Chondrocyte (in vitro differentiated cells): ENCODE data around the gene TNRC6C. TPM values are rescaled to one million over a fixed set of nuclear protein-coding genes. Genes with fewer than 3 reads are reported as not detected.

Experiments used
- DNase-seq: peaks from one replicate; pipeline ENCODE4 v3.0.0; 2021; ENCODE audit warnings: mixed read lengths, low spot score
- H3K27ac Mint-ChIP-seq: one replicate; pipeline ENCODE4 v1.8.0; 2021; ENCODE audit warnings: mild to moderate bottlenecking, moderate library complexity, mixed read lengths; ENCODE audit not compliant: unreplicated experiment
- H3K27me3 Mint-ChIP-seq: 2 replicates; pipeline ENCODE4 v1.8.0; 2021; ENCODE audit warnings: low read depth, mixed read lengths
- H3K36me3 Mint-ChIP-seq: 2 replicates; pipeline ENCODE4 v1.8.0; 2021; ENCODE audit warnings: low read depth, mixed read lengths
- H3K4me1 Mint-ChIP-seq: 2 replicates; pipeline ENCODE4 v1.8.0; 2021; ENCODE audit warnings: low read depth, mild to moderate bottlenecking, mixed read lengths
- H3K4me3 Mint-ChIP-seq: one replicate; pipeline ENCODE4 v1.8.0; 2021; ENCODE audit warnings: mild to moderate bottlenecking, moderate library complexity, mixed read lengths; ENCODE audit not compliant: unreplicated experiment
- H3K9me3 Mint-ChIP-seq: 2 replicates; pipeline ENCODE4 v1.8.0; 2021; ENCODE audit warnings: low read depth, mixed read lengths
- CTCF ChIP-seq: fragments of 200-600 bp; sonication (generic); IDR thresholded peaks from 2 replicates; pipeline ENCODE4 v1.5.0; 2021; ENCODE audit warnings: antibody characterized with exemption, mild to moderate bottlenecking, moderate library complexity
- total RNA-seq: library from RNA; stranded (reverse); gene quantifications from 3 replicates; pipeline ENCODE4 v1.2.1, GENCODE V29; 2021

The TNRC6C gene
- total RNA-seq, 1 donor from 2014 or later: 19.8 TPM

DNA sequence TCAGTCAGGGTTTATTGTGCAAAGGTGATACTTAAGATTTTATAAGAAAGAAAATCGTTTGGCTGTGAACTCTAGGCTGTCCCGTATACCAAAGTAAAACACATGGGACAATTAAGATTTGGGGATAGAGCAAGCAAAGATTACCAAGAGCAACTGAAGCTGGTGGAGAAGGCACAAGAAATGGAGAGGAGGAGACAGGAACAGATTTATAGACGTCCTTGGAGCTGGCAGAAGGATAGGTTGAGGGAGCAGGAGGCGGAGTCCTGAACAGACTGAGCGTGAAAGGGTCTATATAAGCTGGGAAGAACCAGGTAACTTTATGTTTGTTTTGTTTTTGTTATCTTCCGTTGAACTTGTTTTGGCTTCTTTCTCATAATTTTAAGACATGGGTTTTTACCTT, 3.8 kb downstream of the TNRC6C start:
- no peaks in the 10 kb centered on the region for H3K9me3 Mint-ChIP-seq
- H3K36me3 Mint-ChIP-seq: no peaks in the 10 kb centered on the region
- DNase-seq: no peak
- no peak overlapping the region for H3K4me3 Mint-ChIP-seq
- peaks cover 3% of the 10 kb centered on the region for H3K27me3 Mint-ChIP-seq
- H3K4me1 Mint-ChIP-seq: peaks cover 51% of the 10 kb centered on the region
- no peak for TF ChIP-seq CTCF
- no peak overlapping the region for H3K27ac Mint-ChIP-seq

GRCh38 chr17:77963441-77963840, 4.9 kb downstream of the TNRC6C start:
- peak overlapping the region; percentile 52 for H3K27ac Mint-ChIP-seq
- H3K4me1 Mint-ChIP-seq: peaks cover 47% of the 10 kb centered on the region
- H3K9me3 Mint-ChIP-seq: no peaks in the 10 kb centered on the region
- H3K4me3 Mint-ChIP-seq: no peak overlapping the region
- no peaks in the 10 kb centered on the region for H3K27me3 Mint-ChIP-seq
- H3K36me3 Mint-ChIP-seq: no peaks in the 10 kb centered on the region
- no peak for TF ChIP-seq CTCF
- DNase-seq: no peak

DNA sequence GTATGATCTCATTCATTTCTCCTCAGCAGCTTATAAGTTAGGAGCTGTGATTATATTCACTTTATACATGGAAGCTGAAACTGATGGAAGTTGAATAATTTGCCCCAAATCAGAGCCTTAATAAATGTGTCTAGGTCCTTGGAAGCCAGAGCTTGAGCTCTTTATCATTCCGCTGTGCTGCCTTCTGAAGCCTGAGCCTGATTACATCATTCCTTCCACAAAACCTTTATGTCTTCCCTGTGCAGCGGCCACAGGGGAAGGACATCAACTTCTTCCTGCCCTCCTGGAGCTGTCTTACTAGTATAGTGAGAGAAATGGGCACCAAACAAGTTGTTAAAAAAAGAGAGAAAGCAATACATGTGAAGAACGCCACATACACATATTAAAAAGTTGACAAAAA, 6.8 kb downstream of the TNRC6C start:
- no peak for DNase-seq
- no peak for TF ChIP-seq CTCF
- no peaks in the 10 kb centered on the region for H3K27me3 Mint-ChIP-seq
- no peaks in the 10 kb centered on the region for H3K9me3 Mint-ChIP-seq
- no peaks in the 10 kb centered on the region for H3K36me3 Mint-ChIP-seq
- no peak overlapping the region for H3K4me3 Mint-ChIP-seq
- H3K27ac Mint-ChIP-seq: no peak overlapping the region
- peaks cover 37% of the 10 kb centered on the region for H3K4me1 Mint-ChIP-seq

DNA sequence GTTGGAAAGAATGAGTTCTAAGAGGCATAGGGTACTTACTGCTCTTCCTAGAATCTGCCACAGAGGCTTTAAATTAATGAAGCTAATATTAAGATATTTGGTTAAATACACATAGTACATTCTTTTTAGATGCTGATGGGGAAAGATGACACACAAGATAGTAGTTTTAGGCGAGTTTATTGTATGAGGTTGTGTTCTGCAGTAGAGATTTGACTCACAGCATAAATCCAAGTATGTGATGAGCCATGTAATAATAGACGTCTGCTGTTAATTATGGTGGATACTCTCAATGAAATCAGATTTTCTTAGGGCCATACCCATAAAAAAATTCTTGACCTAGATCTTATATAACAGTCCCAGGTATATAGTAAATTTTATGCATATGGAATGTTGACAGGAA, 8.0 kb downstream of the TNRC6C start:
- no peaks in the 10 kb centered on the region for H3K27me3 Mint-ChIP-seq
- H3K36me3 Mint-ChIP-seq: no peaks in the 10 kb centered on the region
- DNase-seq: no peak
- peaks cover 32% of the 10 kb centered on the region for H3K4me1 Mint-ChIP-seq
- TF ChIP-seq CTCF: no peak
- H3K4me3 Mint-ChIP-seq: no peak overlapping the region
- H3K9me3 Mint-ChIP-seq: no peaks in the 10 kb centered on the region
- H3K27ac Mint-ChIP-seq: no peak overlapping the region

DNA sequence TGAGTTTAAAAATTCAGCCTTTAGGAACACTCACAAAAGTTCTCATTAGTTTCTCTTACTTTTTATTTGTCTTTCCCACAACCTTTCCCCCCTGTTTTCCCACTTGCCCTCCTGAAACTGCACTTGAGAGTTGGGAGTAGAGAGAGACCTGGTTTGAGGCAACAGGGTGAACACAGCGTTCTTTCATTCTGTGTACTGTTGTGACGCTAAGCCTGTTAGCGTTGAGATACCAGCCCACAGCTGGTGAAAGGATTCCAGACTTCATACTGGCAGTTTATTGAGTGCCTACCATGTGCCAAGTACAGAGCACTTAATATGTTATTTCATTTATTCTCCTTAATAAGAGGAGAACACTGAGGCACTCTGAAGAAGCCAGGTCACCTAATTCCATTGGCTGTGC, 10.3 kb downstream of the TNRC6C start:
- TF ChIP-seq CTCF: no peak
- DNase-seq: no peak
- Mint-ChIP-seq H3K4me3 (no peak overlapping the region), H3K36me3 (peaks cover 2% of the 10 kb centered on the region), H3K9me3 (no peaks in the 10 kb centered on the region), H3K27ac (no peak overlapping the region), H3K27me3 (no peaks in the 10 kb centered on the region), H3K4me1 (peaks cover 15% of the 10 kb centered on the region)
